ENCODE data around the gene PLPP4. TPM values are rescaled to one million over a fixed set of nuclear protein-coding genes. Genes with fewer than 3 reads are reported as not detected.

PLPP4 gene
- total and polyA plus RNA-seq, 4 donors: 0.18 to 0.51 TPM; not detected in 2

DNA sequence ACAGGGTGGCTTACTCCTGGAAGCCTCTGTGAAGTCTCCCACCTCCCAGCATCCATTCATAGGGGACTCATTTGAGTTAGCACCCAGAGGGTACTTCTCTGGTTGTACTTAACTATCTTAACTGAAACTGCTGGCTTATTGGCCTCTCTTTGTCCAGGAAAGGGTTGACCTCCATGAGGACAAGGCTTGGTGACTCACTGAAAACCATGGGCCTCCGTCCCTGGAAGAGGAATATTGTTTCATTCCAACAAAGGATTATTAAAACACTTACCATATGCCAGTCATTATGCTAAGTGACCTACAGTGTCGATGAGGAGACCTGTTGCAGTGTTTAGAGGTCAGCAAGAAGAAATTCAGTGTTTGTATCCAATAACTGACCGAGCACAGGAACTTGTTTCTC is 175.9 kb downstream of the PLPP4 start:
- DNase-seq: no peak
- 77 to 87% methylated on average over 3 of the region's 3 CpGs for WGBS, 2 donors

DNA sequence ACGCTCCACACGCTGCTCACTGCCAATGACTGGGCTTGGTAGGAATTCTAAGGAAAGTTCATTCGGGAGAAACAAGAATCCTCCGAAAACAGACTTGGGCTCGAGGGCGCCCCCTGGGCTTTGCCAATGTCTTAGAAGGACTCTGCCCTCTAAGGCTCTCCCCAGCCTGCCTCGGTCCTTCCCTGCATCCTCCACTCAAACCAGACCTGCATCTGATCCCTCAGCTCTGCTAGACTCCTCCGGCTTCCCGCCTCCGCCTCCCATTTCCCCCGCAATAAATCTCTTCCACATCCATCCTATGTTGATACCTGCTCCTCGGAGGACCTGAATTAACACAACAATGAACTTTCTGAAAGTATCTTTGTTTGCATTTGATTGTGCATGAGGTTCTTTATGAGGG is 177.6 kb downstream of the PLPP4 start:
- no peaks in the 10 kb centered on the region for H3K36me3 ChIP-seq (ENCODE audit: control insufficient read depth in 4 of 4, insufficient read depth in 4 of 4, low read length in 4 of 4)
- 83 to 96% methylated on average over 12 of the region's 12 CpGs for WGBS, 2 donors
- DNase-seq: no peak
- ATAC-seq (ENCODE audit: insufficient read depth, low FRiP score): no peak
- no peaks in the 10 kb centered on the region for H3K27me3 ChIP-seq (ENCODE audit: control insufficient read depth in 3 of 3, insufficient read depth in 3 of 3, low read length in 2 of 3)
- no peak overlapping the region for H3K4me3 ChIP-seq
- no peaks in the 10 kb centered on the region for H3K4me1 ChIP-seq (ENCODE audit: control insufficient read depth in 5 of 5, insufficient read depth in 5 of 5, low read length in 5 of 5)
- peaks cover 0 to 4% (median 0%) of the 10 kb centered on the region in 4 donors for H3K9me3 ChIP-seq (ENCODE audit: control insufficient read depth in 4 of 4, insufficient read depth in 3 of 4, low read length in 3 of 4)
- no peak overlapping the region for H3K9ac ChIP-seq (ENCODE audit: insufficient read depth in 1 of 2, low read length in 2 of 2)
- TF ChIP-seq, protein P1, sequence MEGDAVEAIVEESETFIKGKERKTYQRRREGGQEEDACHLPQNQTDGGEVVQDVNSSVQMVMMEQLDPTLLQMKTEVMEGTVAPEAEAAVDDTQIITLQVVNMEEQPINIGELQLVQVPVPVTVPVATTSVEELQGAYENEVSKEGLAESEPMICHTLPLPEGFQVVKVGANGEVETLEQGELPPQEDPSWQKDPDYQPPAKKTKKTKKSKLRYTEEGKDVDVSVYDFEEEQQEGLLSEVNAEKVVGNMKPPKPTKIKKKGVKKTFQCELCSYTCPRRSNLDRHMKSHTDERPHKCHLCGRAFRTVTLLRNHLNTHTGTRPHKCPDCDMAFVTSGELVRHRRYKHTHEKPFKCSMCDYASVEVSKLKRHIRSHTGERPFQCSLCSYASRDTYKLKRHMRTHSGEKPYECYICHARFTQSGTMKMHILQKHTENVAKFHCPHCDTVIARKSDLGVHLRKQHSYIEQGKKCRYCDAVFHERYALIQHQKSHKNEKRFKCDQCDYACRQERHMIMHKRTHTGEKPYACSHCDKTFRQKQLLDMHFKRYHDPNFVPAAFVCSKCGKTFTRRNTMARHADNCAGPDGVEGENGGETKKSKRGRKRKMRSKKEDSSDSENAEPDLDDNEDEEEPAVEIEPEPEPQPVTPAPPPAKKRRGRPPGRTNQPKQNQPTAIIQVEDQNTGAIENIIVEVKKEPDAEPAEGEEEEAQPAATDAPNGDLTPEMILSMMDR (IDR thresholded peaks at IDR 0.05; ENCODE audit: control extremely low read depth, extremely low read depth): no peak
- no peak overlapping the region for H3K27ac ChIP-seq (ENCODE audit: low read depth in 1 of 2, low read length in 1 of 2)

More for the DNA sequence above, 175.9 kb downstream of the PLPP4 start:
- TF ChIP-seq, protein P1 (IDR thresholded peaks at IDR 0.05; ENCODE audit: control extremely low read depth, extremely low read depth): no peak
- Histone ChIP-seq H3K4me1 (ENCODE audit: control insufficient read depth in 5 of 5, insufficient read depth in 5 of 5, low read length in 5 of 5) (peaks cover 0 to 3% (median 0%) of the 10 kb centered on the region in 5 donors), H3K9ac (ENCODE audit: insufficient read depth in 1 of 2, low read length in 2 of 2) (no peak overlapping the region), H3K4me3 (no peak overlapping the region), H3K36me3 (ENCODE audit: control insufficient read depth in 4 of 4, insufficient read depth in 4 of 4, low read length in 4 of 4) (no peaks in the 10 kb centered on the region), H3K27ac (ENCODE audit: low read depth in 1 of 2, low read length in 1 of 2) (no peak overlapping the region), H3K9me3 (ENCODE audit: control insufficient read depth in 4 of 4, insufficient read depth in 3 of 4, low read length in 3 of 4) (peaks cover 0 to 4% (median 0%) of the 10 kb centered on the region in 4 donors), H3K27me3 (ENCODE audit: control insufficient read depth in 3 of 3, insufficient read depth in 3 of 3, low read length in 2 of 3) (no peaks in the 10 kb centered on the region)
- no peak for ATAC-seq (ENCODE audit: insufficient read depth, low FRiP score)
